ENCODE data around the gene FARS2.

GRCh38 chr6:5462856-5463255 is 201.5 kb downstream of the FARS2 start:
- TF ChIP-seq RAD21 (conservative IDR thresholded peaks at IDR 0.05 in 1 of 2, IDR thresholded peaks at IDR 0.05 in 1 of 2) (no peak), RFX5 (IDR thresholded peaks at IDR 0.05) (no peak), NR3C1 (IDR thresholded peaks at IDR 0.05) (no peak), USF2 (IDR thresholded peaks at IDR 0.05) (no peak), CTCF (IDR thresholded peaks at IDR 0.05) (no peak), CEBPB (IDR thresholded peaks at IDR 0.05) (no peak), NFE2L2 (conservative IDR thresholded peaks at IDR 0.05; ENCODE audit: low read length) (no peak)

All from A549 (cell line).